ENCODE results near the gene TRMT112. TPM values are rescaled to one million over a fixed set of nuclear protein-coding genes. Genes with fewer than 3 reads are reported as not detected.

The TRMT112 gene
- 144 and 155 TPM in 2 replicates for total RNA-seq

DNA sequence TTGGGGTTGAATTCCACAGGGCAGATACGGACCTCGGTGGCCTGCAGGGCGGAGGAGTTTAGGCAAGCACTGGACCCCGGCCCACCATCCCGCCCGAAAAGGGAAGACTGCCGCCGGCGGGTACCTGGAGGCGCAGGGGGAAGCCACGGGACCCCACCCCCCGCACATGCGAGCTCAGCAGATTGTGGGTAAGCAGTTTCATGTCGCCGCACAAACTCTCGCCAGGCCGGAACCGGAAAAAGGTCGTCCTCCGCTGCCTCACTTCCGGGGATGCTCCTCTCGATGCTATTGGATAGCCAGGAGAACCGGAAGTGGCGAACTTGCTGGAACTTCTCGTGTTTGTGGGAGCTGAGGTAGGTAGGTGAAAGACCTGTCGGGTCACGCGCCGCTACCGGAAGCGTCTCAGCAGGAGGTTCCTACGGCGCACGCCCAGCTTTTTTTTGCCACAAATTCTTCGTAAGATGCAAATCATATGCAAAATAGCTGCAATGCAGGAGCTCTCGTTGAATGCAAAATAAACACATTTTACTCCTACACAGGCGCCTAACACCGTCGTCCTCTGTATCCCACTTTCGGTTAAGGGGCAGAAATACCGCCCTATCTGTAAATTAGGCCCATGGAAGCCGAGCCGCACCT is at the start of gene TRMT112:
TSS of gene TRMT112 (minus strand) at position 235 of the 636 bp plus-strand sequence. CDS start at position 202, 33 bp downstream.
- peak within 1 kb of the TSS; percentile 91 for H3K4me3 ChIP-seq (ENCODE audit: low read depth, low read length)
- peak; percentile 97 for DNase-seq (ENCODE audit: low read depth)
- no peak for TF ChIP-seq CTCF (IDR thresholded peaks at IDR 0.05; ENCODE audit: insufficient read depth, low read depth, low read length)

- no peak overlapping the region for H3K4me3 ChIP-seq (ENCODE audit: low read depth, low read length)
- no peak for DNase-seq (ENCODE audit: low read depth)
- TF ChIP-seq CTCF (IDR thresholded peaks at IDR 0.05; ENCODE audit: insufficient read depth, low read depth, low read length): no peak
These were observed 49.4 kb upstream of the TRMT112 start for GRCh38 chr11:64366751-64367150.

DNA sequence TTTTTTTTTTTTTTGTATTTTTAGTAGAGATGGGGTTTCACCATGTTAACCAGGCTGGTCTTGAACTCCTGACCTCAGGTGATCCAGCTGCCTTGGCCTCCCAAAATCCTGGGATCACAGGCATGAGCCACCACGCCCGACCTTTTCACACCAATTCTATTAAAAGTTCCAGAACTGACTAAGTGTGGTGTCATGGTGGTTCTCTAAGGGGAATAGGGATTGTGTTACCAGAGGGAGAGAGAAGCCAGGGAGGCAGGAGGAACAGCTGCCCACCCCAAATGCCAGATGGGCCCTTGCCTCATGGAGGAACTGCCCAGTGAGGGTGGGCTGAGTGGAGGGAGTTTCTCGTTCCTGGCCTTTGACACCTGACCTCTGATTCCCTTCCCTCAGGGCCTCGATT is 47.6 kb upstream of the TRMT112 start:
- H3K4me3 ChIP-seq (ENCODE audit: low read depth, low read length): no peak overlapping the region
- no peak for DNase-seq (ENCODE audit: low read depth)
- no peak for TF ChIP-seq CTCF (IDR thresholded peaks at IDR 0.05; ENCODE audit: insufficient read depth, low read depth, low read length)

GRCh38 chr11:64364435-64364834 is 47.1 kb upstream of the TRMT112 start:
- no peak for DNase-seq (ENCODE audit: low read depth)
- TF ChIP-seq CTCF (IDR thresholded peaks at IDR 0.05; ENCODE audit: insufficient read depth, low read depth, low read length): no peak
- H3K4me3 ChIP-seq (ENCODE audit: low read depth, low read length): no peak overlapping the region

DNA sequence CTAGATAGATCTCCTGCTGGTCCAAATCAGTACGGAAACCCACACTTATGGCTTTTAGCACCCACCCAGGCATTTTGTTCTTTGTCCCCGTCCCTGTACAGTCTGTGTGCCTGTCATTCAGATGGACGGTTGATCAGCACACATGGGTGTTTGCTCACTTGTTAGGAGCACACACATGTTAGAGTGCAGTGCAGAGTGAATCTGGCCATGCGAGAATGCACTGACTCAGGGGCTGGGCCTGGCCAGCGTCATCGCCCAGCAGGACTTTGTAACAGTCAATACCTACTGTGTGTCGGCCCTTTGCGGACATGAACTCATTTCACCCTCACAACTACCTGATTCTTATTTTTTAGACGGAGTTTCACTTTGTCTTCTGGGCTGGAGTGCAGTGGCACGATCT is 45.0 kb upstream of the TRMT112 start:
- DNase-seq (ENCODE audit: low read depth): no peak
- TF ChIP-seq CTCF (IDR thresholded peaks at IDR 0.05; ENCODE audit: insufficient read depth, low read depth, low read length): no peak
- H3K4me3 ChIP-seq (ENCODE audit: low read depth, low read length): no peak overlapping the region

DNA sequence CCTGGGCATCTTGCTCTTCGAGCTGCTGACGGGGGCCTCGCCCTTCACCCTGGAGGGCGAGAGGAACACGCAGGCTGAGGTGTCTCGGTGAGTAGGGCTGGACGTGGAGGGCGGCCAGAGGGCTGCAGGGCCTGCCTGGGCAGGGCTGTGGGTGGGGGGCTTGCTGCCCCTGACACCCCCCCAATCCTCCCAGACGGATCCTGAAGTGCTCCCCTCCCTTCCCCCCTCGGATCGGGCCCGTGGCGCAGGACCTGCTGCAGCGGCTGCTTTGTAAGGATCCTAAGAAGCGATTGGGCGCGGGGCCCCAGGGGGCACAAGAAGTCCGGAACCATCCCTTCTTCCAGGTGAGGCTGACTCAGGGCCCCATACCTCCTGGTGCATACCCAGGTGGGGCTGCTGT is 44.3 kb upstream of the TRMT112 start:
- H3K4me3 ChIP-seq (ENCODE audit: low read depth, low read length): no peak overlapping the region
- TF ChIP-seq CTCF (IDR thresholded peaks at IDR 0.05; ENCODE audit: insufficient read depth, low read depth, low read length): no peak
- DNase-seq (ENCODE audit: low read depth): no peak

GRCh38 chr11:64360448-64360921 is 43.1 kb upstream of the TRMT112 start:
- H3K4me3 ChIP-seq (ENCODE audit: low read depth, low read length): no peak overlapping the region
- TF ChIP-seq CTCF (IDR thresholded peaks at IDR 0.05; ENCODE audit: insufficient read depth, low read depth, low read length): no peak
- DNase-seq (ENCODE audit: low read depth): no peak

All from fibroblast of villous mesenchyme (primary cell).